HG03139 (cell line): ENCODE measurements around the gene DHCR7.
"Not testable (repeated sequence)": the region's sequence is repeated elsewhere in the genome, so short reads cannot be mapped to it uniquely, and the experiment has no call there.

Experiments used
- ATAC-seq: cut with Tn5 transposase; IDR thresholded peaks from one replicate; pipeline ENCODE4 v1.9.1; 2021; ENCODE audit not compliant: unreplicated experiment

Gene DHCR7

DNA sequence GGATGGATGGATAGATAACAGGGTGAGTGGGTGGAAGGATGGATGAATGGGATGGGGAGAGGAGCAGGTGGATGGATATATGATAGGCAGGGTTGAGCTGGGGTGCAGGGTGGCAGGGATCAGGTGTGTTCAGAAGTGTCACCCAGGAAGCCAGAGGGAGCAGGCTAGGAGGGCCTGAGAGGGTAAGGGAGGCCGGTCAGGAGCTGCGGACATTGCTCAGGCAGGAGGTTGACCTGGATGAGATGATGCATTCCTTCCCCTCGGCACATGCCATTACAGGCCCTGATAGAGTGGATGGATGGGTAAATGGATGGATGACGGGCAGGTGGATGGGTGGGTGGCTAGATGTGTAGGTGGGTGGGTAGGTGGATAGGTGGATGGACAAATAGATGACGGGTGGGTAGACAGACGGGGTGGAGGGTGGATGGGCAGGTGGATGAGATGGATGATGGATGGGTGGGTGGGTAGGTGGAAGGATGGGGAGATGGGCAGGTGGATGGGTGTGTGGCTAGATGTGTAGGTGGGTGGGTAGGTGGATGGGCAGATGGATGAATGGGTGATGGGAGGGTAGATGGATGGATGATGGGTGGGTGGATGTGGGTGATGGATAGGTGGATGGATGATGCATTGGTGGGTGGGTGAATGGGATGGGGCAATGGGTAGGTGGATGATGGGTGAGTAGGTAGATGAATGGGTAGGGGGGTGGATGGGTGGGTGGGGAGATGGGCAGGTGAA lies 8.0 kb downstream of the DHCR7 start:
- no peak for ATAC-seq

DNA sequence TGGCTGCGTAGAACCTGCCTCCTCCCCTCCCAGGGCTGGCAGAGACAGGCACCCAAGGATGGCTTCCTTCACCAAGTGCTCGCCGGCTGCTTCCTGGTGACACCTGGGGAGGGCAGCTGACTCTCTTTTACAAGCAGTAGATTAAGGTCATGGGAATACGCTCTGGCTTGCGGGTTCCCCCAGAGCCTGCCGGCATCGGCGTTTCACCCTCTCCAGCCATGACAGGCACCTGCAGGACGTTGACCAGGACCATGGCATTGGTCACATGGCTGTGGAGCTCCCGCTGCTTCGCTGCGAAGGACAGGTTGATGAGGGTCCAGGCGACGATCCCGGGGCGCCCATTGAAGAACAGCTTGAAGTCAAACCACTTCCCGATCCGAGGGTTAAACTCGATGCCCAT lies 9.5 kb downstream of the DHCR7 start:
- ATAC-seq = no peak

DNA sequence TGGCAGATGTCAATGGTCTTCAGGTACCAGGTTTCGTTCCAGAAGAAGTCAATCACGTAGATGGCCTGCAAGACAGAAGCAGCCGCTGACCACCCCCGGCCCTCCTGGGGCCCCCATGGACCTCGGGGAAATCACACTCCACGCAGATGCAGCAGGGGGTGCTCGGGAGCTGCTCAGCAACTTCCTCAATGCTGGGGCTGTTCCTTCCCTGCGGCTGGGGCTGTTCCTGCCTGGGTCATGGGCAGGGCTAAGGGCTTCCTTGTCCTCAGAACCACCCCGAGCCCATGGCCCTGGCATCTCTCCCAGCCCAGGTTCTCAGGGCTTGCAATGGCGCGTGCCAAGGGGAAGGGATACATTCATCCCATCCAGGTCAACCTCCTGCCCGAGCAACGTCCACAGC lies 10.3 kb downstream of the DHCR7 start:
- ATAC-seq = no peak

DNA sequence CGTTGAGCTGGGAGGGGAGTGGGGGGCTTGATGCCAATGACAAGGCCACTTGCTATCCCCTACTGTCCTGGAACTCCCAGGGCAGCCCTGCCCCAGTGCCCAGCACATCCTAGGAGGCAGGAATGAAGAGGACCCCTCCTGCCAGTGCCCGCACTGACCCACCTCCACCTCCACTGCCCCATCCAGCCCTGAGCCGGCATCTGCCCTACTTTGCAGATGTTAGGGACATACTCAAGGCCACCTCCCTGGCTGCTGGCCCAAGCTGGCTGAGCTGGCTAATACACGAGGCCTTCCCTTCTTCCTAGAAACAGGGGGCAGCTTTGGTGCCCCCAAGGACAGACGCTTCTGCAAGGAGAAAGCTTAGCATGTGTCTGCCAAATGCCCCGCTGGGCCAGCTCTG lies 10.8 kb downstream of the DHCR7 start:
- ATAC-seq = no peak

DNA sequence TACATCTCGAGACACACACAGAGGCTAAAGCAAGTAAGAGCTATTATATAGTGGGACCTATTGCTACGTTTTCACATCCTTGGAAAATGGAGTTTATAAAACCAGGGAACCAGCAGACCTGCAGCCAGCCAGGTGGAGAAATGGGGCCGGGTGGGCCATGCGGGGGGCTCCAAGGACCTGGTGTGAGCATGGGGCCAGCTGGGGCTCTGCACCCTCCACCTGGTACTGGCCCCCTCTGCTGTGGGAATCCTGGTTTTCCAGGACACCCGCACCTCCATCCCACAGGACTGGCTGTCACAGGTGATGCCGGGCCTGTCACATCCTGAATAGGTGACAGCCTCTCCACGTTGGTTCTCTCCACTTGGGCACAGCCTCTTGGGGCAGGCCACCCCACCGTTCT lies 11.3 kb downstream of the DHCR7 start:
- ATAC-seq = no peak

DNA sequence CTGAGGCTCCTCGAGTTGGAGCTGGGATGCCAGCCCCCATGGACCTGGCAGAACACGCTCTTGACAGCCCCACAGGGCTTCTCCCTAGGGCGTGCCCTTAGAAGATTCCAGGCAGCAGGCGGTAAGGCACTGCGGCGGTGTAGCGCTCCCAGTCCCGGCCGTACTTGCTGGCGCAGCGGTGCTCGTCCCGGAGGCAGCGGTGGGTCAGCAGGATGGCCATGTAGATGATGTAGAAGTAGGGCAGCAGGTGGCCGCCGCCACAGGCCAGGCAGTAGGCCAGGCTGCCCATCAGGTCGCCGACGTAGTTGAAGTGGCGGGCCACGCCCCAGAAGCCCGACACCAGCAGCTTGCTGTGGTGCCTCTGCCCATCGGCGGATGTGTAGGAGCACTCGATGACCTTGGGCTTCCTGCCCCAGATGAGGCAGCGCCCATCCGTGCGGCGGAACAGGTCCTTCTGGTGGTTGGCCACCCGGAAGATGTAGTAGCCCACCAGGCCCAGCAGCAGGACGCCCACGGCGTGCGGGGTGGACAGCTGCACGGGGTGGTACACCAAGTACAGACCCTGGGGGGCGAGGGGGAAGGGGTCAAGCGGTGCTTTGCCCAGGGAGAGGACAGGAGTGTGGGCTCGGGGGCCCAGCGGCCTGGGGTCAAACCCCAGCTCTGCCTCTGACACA lies 12.8 kb downstream of the DHCR7 start:
- ATAC-seq = no peak

DNA sequence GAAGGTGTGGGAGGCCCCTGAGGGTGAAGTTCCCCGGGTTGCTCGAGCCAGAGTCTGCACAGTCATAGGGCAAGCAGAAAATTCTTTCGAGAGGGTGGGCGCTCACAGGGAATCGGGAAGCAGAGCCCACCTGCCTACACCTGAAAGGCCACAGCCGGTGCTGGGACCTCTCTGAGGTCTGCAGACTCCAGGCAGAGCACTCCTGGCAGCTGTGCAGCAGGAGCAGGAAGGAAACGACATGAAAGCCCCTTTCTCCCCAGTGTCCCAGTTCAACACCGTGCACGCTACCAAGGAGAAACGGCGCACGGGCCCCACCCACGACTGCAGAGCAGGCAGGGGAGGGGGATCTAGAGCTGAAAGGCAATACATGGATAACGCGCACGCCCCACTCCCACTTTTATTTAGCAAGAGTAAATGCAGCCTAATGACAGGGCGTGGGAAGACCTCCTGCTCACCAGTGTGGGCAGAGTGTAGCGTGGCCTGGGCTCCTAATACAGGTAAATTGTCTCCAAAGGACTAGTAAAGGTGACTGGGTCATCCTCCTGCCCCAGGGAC lies 13.5 kb downstream of the DHCR7 start:
- no peak for ATAC-seq

DNA sequence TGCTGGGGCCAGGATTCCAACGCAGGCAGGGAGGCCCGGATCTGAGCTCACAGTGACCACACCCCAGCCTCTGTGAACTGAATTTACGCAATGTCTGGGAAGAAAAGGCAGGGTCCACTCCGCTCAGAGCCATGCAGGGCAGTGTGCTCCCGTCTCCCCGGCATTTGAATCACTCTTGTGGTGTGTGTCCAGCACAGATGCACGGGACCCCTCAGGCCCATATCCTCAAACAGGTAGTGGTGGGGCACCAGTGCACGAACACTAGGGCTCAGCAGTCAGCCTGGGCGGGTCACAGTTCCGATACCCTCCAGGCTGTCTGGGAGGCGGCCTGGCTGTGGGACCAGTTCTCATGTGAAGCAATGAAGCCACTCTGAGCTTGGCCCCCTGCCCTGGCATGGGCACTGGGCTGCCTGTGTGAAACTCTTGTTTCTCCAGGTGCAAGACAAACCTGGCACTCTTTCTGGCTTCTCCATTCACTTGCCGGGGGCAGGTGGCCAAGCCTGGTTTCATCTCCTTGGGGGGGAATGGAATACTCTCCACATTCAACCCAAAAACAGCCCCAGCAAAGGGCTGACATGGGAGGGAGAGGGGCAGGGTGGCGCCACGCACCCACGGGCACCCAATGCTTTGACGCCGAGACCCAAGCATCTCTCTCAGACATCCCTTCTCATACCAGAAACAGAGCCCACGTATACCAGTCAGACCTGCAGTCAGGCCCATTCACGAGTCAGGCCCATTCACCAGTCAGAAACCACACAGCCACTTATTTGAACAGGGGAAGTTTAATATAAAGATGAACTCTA lies 14.3 kb downstream of the DHCR7 start:
- ATAC-seq = no peak

DNA sequence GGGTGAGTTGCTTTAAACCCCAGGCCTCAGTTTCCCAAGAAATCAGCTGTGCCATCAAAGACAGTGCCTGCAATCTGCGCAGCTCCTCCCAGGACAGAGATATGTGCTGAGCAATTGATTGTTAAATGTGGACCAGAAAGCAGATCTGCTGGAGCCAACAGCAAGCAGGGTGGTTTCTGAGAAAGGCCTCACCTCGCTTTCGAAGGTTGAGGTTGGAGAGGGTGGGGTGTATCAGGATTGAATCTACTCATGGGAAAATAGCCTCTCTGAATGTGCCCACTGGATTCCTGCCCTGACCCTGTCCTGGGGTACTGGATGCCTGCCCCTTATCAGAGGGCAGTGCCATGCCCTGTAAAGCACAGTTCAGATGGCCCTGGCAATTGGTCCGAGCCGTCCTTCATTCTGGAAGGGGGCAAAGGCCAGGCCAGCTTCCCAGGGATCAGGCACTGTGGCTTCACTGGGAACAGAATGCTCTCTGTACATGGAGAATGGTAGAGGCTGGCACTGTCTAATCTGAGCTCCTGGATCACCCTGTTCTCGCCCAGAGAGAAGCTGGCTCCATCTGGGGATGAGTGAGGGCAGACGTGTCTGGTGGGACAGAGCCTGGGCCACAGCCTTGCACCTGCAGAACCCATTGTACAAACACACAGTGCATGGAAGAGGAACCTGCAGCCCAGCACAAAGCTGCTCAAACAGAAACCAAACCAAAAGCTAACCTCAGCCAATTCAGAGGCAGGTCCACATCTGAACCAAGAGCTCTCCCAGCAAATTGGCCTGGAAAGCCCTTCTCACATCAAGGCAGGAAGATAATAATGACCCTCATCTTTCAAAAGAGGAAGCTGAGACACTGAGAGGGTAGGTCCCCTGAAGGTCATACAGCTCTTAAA lies 15.2 kb downstream of the DHCR7 start:
- no peak for ATAC-seq

DNA sequence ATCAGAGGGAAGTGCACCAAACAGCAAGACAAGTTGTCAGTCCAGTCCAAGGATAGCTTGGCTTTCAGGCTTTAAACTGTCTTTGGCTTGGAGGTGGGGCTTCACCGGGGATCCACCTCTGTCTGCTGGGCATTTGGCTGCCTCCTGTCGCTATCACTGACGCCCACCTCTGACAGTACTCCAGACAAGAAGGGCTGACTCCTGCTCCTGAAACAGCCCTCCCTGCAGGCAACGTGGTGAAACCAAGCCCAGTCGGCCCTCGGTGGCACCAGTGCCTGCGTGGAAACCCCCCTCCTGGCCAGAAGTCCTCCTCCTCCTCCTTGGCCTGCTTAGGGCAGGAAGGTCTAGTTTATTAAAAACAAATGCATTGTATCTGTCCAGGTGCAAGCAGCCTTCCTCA lies 16.9 kb downstream of the DHCR7 start:
- no peak for ATAC-seq

DNA sequence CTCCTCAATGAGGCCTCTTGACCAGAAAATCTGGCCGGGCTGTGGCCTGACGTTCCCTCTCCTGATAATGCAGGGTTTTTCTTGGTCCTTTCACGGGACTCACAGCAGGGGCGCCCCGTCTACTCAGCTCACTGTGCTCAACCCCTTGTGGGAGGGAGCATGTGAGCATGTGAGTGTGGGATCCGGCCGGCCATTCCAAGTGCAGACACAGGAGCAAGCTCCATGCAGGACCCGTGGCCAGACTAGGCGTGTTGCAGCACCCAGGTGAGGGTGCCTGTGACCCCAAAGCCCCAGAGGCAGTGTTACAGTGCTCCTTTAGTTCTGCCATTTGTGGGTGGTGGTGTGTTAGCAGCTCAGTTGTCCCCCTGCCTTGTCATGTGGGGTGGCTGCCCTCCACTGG lies 18.0 kb downstream of the DHCR7 start:
- ATAC-seq = no peak

DNA sequence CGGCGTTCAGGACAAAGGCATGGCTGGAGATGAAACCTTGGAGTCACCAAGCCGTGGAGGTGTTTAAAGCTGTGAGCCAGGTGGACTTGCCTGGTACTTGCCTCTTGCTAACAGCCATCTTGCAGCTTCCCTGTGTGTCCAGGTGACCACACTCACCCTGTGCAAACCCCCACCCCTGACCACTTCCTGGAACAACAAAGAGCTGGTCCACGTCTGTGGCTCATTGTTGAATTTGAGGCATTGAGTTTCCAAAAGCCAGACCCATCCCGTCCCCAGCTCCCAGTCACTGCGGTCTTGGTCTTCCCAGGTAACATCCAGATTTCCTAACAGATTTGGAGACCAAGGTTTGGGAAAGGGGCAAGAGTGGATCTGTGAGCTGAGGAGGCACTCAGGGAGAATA lies 18.5 kb downstream of the DHCR7 start:
- ATAC-seq = no peak

DNA sequence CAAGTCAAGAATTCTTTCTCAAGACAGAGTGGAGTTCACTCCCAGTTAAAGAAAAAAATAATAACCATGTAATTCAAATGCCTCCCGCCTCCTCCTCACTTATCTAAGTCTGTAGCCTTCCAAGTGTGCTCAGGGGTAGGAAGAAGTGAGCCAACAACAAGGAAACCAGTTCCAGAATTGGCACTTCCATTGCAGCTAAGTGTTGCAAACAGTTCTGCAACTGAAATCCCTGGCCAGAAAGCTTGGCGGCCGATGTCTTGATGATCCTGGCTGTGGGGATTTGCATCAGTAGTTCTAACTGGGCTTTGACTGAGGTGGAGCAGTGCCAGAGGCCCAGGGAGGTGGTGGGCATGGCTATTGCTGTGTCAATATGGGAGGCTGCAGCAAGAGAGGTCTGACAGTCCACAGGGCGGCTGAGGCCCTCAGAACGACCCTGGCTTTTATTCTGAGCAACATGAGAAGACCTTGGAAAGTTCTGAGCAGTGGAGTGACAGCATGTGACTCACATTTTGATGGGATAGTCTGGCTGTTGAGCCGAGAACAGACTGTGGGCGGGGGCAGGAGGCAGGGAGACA lies 19.2 kb downstream of the DHCR7 start:
- ATAC-seq = no peak

DNA sequence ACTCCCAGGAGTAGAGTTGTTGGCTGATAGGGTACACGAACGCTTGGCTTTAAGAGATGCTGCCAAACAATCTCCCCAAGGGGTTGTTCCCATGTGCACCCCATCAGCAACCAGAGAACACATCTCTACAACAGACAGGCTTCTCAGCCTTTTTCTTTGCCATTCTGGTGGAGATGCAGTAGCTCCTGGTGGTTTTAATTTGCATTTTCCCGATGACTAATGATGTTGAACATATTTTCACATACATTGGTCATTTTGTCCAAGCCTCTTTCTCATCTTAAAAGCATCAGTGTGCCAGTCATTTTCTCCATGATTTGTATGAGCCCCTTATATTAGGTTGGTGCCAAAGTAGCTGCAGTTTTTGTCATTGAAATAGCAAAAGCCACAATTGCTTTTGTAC lies 21.8 kb downstream of the DHCR7 start:
- ATAC-seq = no peak

DNA sequence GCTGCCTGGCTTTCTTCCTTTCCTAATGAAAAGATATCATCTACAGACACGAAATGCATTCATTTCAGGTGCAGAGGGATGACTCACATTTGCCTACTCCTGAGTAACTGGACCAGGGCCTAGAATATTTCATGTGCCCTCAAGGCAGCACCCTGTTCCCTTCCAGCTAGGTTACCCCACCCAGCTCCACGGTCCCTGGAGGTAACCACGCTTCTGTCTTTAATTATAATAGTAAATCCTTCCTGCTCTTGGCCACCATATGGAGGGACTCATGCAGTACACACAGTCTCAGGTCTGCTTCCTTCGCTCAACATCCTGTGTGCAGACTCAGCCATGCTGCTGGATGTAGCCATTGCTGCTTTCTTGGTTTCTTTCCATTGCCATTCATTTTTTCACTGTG lies 22.3 kb downstream of the DHCR7 start:
- ATAC-seq = no peak

DNA sequence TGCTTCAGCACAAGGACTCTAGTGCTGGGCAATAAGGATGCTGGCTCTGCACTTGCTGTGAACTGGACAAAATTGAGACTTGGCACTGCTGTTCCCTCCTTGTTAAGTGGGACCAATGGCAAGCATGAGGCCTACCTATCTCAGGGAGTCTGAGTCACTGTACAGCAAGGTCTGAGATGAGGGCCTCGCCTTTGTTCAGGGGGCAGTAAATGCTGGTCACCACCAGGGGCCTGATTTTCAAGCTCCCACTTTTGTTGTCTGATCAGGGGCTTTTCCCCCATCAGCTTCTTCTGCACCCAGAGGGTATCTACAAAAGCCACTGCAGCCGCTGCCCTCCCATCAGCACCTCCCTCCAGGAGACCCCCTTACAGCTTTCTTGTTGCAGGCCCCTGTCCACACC lies 22.8 kb downstream of the DHCR7 start:
- ATAC-seq = no peak

DNA sequence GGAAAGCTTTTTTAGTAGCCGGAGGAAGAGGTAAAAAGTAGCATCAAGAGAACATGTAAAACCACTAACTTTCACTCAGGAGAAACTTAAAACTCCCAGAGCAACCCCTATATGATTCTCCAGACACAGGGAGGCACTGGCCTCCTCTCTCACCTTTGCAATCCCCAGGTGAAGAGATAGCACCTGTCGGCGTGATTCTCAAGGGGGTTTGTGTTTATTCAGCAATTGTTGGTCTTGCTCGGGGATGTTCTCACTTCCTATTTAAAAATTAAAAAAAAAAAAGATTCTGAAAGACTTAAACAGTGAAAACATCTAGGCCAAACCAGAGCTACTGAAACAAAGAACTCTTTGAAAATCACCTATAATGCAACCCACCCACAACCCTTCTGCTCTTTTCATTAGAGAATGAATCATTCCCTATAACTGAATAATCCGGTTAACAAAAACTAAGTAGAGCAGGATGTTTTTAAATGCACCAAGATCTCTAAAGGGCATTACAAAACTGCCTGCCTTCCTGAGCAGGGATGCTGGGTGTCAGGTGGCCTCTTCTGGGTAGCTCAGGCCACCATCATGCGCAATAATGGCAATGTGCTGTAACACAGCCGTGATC lies 24.9 kb downstream of the DHCR7 start:
- ATAC-seq = no peak

DNA sequence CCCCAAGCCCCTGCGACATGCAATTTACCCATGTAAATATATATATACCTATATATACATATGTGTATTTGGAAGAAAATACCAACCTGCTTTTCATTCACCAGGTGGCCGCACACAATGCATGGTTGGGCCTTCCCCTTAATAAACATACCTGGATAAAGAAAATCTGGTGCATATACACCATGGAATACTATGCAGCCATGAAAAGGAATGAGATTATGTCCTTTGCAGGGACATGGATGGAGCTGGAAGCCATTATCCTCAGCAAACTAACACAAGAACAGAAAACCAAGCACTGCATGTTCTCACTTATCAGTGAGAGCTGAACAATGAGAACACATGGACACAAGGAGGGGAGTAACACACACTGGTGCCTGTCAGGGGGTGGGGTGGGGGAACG lies 25.9 kb downstream of the DHCR7 start:
- not testable (repeated sequence) for ATAC-seq

DNA sequence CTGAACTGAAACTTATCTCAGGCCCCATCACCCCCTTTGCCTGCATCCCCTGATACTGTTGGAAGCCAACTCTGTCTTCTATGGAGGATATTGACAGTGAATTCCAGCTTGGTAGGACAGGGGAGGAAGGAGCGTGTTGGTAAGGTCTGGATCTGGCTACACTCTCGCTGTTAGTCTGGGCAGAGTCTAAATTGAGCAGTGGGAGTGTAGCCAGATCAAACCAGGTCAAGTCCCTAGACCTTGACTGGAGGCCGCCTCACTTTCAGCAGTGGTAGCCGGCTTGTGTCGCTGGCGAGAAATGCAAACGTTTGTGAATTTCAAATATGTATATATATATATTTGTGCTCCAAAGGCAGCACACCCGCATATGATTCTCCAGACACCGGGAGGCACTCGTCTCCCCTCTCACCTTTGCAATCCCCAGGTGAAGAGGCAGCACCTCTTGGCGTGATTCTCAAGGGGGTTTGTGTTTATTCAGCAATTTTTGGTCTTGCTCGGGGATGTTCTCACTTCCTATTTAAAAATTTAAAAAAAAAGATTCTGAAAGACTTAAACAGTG lies 26.7 kb downstream of the DHCR7 start:
- no peak for ATAC-seq
